ENCODE measurements around the gene COG1.

Gene COG1

DNA sequence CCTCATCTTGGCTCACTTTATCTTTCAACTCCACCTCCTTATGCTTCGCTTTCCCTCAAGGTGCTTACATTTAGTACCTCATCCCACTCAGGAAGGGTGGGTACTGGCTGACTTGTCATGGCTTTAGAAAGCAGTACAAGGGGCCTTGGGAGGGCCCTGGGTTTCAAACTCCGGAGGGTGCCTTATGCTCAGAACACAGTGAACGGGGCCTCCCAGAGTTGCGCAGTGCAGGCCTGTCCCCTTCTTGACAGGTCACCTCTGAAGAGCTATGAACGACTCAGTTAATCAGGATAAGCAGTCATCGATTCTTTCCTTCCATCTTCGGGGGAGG, 6.0 kb downstream of the COG1 start:
- no peak for DNase-seq (ENCODE audit: low read depth)

DNA sequence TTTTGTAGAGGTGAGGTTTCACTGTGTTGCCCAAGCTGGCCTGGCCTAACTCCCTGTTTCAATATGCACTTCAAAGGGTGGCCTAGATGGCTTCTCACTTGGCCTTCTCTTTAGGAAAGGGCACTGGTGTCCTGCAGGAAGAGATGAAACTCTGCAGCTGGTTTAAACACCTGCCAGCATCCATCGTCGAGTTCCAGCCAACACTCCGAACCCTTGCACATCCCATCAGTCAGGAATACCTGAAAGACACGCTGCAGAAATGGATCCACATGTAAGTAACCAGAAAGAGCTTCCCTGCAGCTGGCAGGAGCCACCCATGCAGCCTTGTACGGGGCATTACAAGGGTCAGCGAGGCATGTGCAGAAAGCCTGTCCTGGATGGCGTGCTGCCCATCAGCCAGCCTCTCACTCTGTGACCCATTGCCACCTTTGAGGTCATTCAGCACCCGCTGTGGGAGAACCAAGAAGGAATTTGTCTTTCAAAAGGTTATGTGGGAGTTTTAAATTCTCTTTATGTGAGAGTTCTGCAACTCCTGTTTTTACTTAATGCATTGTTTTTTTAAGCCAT, 7.0 kb downstream of the COG1 start:
- no peak for DNase-seq (ENCODE audit: low read depth)

DNA sequence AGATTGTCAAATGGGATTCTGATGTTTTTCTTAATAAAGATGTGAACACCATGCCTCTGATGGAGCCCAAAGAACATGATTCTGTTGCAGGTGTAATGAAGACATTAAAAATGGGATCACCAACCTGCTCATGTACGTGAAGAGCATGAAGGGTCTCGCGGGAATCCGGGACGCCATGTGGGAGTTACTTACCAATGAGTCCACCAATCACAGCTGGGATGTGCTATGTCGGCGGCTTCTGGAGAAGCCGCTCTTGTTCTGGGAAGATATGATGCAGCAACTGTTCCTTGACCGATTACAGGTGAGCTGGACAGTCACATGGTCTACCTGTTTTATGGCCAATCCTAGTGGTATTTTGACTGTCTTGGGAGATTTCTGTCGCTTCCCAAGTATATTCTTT, 7.6 kb downstream of the COG1 start:
- DNase-seq (ENCODE audit: low read depth) = no peak

DNA sequence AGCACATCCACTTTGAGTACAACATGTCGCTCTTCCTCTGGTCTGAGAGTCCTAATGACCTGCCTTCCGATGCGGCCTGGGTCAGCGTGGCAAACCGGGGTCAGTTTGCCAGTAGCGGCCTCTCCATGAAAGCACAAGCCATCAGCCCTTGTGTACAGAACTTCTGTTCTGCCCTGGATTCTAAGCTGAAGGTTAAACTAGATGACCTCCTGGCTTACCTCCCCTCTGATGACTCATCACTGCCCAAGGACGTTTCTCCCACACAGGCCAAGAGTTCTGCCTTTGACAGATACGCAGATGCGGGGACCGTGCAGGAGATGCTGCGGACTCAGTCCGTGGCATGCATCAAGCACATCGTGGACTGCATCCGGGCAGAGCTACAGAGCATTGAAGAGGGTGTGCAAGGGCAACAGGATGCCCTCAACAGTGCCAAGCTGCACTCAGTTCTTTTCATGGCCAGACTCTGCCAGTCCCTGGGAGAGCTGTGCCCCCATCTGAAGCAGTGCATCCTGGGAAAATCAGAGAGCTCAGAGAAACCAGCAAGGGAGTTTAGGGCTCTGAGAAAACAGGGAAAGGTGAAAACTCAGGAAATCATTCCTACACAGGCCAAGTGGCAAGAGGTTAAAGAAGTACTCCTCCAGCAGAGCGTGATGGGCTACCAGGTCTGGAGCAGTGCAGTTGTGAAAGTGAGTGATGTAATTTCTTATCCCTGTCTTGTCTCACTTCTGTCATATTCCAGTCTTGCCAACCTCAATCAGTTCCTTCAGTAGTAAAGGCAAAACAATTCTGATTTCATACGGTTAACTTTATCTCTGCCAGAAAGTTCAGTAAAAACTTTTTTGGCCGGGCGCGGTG, 8.6 kb downstream of the COG1 start:
- DNase-seq (ENCODE audit: low read depth) = peak; percentile 71

DNA sequence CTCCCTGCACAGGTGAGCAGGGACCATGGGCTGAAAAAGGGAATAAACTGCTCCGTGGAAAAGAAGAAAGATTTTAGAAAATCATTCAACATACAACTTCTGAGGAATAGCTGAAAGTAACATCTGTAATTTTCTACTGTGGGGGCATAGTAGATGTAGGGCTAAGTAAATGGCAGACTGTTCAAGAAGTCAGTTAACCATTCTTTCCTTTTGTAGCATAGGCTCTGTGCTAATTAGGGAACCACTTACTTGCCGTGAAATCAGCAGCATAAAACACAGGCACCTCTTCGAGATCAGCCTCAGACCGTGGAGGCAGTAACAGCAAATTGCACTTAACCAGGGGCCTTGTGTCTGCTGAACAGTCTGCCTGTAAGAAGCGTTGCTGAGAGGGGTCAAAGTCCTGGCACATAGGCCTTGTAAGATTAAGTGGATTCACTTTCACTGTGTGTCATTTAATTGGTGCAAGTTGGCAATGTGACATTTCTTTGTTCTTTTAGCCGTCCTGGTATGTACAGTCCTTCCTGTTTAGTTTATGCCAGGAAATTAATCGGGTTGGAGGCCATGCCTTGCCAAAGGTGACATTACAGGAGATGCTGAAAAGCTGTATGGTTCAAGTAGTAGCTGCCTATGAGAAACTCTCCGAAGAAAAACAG, 10.4 kb downstream of the COG1 start:
- no peak for DNase-seq (ENCODE audit: low read depth)

DNA sequence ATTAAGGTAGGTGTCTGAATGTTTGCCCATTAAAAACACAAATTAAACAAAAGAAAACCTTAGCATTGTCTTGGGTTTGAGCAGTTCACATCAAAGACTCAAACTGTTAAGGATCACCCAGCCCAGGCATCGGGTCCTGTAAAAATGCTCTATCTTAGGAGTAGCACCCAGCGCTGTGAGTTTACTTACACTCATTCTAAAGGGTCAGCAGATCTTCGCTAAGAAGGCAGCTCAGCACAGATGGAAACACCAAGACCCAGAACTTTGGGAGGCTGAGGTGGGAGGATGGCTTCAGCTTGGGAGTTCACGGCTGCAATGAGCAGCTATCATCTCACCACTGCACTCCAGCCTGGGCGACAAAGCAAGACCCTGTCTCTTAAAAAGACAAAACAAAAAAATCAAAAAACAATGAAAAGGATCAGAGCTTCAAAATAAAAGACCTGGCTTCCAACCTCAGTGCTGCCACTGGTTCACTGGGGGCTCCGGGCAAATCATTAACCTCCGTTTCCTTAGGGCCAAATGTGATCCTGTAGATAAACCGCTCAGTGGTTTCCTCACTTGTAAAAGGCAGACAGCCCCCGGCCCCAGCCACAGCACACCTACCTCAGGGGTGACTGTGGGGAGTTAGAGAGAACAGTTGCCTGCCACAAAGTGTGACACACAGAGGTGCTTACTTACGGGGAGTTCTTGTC, 11.1 kb downstream of the COG1 start:
- DNase-seq (ENCODE audit: low read depth) = no peak

DNA sequence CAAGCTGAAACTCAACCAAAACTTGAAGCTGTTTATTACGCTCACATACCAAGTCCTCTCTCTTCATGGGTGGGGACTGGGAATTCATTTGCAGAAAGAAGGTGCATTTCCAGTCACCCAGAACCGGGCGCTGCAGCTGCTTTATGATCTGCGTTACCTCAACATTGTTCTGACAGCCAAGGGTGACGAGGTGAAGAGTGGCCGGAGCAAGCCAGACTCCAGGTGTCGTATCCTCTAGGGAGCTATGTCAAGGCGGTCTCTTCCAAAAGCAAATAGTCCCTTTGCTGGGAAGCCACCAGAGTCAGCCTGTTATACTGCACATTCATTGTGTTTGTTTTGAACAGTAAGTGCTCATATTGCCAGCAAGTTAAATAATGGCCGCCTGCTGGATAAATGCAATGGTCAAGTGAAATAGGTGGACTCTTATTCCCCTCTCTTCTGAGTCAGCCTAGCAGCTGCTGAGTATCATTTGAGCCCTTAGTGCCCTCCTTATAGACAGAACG, 12.7 kb downstream of the COG1 start:
- DNase-seq (ENCODE audit: low read depth) = no peak

DNA sequence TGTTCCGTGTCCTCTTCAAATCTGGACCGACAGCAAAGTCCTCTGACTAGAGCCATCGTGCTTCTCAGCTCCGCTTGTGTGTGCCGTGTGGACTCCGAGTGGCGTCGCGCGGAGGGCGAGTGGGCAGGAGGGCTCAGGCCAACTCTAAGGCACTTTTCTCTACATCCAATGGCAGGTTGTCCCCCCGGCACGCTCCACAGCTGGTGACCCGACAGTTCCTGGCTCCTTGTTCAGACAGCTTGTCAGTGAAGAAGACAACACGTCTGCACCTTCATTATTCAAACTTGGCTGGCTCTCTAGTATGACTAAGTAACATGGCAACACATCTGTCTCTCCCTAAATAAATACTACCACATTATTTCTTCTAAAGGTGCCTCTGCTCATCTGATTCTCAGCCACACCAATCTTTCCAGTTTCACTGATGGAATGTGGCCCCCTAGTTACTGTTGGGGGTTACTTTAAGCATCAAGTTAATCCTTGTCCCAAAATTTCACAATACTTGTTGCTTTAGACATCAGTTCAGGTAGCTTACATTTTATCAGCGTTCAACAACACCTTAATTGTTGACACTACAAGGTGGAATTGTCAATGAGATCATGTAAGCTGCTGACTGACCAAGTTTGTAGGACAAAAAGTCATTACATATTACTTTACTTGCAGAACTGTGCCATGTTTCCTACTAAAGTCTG, 15.4 kb downstream of the COG1 start:
- no peak for DNase-seq (ENCODE audit: low read depth)

DNA sequence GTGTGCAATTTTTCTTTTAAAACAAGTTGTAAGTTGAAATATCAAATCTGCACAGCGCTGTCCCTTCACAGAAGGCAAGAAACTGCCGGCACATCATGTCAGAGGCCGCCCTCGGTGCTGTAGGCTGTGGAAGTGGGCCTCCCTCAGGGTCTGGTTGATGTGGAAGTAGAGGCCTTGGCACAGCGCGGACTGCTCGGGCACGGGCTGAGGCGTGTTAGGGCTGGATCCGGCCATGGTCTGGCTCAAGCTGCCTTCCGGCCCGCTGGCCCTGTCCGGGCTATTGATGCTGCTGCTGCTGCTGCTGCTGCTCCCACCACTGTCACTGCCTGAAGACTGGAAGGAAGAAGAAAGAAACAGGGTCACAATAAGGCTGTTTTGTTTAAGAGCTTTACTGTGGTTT, 16.6 kb downstream of the COG1 start:
- no peak for DNase-seq (ENCODE audit: low read depth)

DNA sequence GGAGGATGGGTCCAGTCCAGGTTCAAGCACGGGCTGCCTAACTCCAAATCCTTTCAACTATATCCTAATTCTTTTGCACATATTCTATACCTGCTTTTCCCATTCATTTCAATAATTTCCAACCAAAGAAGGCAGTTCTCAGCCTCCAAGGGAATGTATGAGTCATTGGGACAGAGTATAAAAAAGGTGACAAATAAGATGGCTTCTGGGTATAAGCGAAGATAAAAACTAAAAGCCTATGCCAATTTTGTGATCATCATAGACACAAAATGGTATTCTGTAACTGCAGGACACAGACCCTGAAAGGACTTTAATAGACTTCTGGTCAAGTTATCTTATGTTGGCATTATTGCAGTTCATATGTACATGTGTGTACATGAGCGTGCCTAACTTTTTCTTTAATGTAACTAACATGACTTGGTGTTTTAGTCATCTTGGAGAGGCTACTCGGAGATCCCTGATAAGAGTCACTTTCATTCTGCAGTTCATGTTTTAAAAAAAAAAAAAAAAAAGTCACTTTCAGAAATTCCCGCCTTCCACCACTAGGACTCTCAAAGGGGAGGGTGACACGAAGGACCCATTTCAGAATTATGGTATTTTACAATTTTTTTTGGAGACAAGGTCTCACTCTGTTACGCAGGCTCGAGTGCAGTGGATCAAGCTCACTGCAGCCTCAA, 17.3 kb downstream of the COG1 start:
- DNase-seq (ENCODE audit: low read depth) = peak; percentile 14

DNA sequence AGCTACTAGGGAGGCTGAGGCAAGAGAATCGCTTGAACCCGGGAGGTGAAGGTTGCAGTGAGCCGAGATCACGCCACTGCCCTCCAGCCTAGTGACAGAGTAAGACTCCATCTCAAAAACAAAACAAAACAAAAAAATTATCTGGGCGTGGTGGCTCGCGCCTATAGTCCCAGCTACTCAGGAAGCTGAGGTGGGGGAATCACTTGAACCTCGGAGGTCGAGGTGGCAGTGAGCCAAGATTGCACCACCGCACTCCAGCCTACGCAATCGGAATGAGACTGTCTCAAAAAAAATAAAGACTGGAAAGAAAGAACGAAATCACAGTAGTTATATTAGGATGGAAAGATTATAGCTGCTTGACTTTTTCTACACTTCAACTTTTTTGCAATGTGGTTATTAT, 18.9 kb downstream of the COG1 start:
- no peak for DNase-seq (ENCODE audit: low read depth)

DNA sequence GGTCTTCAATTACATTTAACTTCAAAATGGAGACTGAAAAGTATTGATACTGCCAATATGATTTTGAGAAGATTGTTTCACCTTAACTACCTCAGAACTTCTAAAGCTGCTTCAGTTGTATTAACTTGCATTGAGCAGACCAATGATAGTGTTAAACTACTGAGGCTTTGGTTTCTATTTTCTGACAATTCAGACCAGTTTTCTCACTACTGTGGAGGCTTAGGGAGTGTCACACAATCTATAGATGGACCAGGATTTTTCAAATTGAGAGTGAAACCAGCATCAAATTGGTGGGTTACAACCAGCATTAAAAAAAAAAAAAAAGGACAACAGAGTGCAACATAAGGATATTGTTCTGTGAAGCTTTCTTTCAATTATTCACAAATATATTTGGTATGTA, 21.2 kb downstream of the COG1 start:
- no peak for DNase-seq (ENCODE audit: low read depth)

DNA sequence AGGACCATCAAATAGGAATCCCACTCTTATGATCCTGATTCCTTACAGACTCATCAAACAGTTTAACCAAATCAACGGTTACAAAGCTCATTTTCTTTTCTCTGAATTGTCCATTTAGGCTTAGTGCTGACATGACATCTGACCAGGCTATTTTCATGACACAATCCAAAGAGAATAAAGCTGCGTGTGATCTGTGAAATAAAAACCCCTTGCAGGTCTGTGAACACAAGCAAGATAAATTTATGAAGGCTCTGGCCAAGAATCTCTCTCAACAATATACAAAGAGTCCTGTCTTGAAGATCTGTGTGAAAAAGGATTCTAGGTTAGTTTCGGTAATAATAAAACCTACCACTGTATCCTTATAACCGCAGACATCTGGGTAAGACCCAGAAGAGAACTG, 22.0 kb downstream of the COG1 start:
- no peak for DNase-seq (ENCODE audit: low read depth)

DNA sequence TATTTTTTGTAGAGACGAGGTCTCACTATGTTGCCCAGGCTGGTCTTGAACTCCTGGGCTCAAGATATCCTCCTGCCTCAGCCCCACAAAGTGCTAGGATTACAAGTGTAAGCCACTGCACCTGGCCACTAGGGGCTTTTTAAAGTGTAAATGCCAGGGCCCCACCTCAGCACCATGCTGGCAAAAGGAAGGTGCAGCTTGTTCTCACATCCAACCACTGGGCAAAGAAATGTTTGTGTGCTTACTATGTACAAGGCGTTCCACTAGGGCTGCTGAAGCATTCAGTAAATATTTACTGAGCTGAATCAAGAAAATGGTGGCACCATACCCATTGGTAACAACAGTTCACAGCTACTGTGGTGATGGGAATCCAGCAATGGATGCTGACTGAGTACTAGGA, 22.6 kb downstream of the COG1 start:
- DNase-seq (ENCODE audit: low read depth) = no peak

DNA sequence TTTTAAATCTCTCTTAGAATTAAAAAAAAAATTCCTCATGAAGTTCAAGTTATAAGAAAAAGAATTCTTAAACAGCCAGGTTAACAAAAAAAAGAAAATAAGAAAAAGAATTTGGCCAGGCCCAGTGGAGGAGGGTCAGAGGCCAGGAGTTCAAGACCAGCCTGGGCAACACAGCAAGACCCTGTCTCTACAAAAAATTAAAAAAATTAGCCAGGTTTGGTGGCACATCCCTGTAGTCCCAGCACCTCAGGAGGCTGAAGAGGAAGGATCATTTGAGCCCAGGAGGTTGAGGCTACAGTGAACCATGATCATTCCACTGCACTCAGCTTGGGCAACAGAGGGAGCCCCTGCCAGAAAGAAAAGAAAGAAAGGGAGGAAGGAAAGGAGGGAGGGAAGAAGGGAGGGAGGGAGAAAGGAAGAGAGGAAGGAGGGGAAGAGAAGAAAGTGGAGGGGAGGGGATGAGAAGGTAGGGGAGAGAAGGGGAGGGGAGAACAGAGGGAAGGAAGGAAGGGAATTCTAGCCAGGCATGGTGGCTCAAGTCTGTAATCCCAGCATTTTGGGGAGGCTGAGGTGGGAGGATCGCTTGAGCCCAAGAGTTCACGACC, 30.9 kb downstream of the COG1 start:
- DNase-seq (ENCODE audit: low read depth) = no peak

DNA sequence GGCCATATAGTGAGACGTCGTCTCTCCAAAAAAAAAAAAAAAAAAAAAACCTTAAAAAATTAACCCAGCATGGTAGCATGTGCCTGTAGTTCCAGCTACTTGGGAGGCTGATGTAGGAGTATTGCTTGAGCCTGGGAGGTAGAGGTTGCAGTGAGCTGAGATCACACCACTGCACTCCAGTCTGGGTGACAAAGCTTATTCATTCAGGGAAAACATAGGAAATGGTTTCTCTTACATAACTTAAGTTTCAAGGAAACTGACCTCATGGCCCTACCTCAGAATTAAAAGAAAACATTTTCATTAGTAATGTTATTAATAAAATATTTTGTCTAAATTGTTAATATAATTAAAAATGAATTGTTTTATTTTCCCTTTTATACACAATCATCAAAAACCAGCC, 31.4 kb downstream of the COG1 start:
- DNase-seq (ENCODE audit: low read depth) = peak; percentile 11

DNA sequence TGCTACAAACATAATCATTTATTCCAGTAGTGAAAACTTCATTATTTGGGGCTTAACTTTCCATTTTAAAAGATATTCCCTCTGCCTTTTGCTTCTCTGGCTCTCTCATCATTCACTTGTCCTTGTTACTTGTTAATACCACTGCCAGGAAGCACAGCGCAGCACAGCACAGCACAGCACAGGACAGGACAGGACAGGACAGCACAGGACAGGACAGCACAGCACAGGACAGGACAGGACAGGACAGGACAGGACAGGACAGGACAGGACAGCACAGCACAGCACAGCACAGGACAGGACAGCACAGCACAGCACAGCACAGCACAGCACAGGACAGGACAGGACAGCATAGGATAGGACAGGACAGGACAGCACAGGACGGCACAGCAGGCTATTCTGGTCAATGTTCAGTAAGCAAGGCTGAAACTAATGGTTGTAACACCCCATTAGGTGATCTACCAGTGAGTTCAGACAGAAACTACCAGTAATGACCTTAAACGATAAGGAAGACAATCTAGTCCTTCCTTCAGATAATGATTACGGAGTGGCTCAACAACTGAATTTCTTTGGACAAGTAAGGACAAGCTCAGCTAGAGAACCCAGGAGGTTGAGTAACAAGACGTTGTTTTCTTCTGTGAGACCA, 31.9 kb downstream of the COG1 start:
- no peak for DNase-seq (ENCODE audit: low read depth)

DNA sequence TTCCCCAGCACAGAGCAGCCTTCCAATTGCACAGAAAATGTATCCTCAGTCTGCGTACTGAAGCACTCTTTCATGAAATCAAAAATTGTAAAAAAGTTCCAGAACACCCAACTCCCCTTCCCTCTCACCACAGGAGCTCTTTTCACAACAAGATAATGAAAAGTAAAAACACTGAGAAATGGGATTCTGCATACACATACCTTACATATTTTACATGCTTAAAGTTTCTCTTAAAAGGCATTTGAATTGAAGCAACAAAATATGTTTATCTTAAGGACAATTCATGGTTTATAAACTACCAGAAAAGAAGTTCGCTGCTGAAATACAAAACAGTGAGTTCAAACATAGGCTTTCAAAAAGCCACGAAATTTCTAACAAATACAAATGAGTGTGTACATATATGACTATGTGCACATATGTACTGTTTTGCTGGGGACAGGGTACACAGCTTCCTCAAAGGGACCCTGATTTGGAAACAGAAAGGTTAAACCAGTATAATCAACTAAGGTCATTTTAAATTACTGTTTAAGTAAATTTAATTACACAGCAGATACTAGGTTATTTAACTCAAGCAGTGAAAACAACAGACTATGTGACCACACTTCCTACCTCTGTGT, 33.8 kb downstream of the COG1 start:
- peak; percentile 21 for DNase-seq (ENCODE audit: low read depth)

DNA sequence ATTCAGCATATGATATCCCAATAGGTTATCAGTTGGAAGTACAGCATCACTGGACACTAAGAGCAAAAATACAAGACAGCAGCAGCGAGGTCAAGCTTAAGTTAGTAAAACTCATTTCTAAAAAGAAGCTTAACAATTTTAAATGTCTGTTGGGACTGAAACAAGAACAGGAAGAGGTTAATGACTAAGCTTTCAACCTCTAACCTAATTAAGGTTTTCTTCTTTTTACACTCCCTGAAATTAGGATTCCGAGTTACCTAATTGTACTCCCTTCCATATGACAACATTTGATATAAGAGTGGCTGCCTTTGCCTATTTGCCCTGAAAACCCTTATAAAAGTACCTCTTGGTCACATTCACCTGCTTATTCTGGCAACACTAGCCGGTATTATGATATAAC, 34.5 kb downstream of the COG1 start:
- DNase-seq (ENCODE audit: low read depth) = no peak

DNA sequence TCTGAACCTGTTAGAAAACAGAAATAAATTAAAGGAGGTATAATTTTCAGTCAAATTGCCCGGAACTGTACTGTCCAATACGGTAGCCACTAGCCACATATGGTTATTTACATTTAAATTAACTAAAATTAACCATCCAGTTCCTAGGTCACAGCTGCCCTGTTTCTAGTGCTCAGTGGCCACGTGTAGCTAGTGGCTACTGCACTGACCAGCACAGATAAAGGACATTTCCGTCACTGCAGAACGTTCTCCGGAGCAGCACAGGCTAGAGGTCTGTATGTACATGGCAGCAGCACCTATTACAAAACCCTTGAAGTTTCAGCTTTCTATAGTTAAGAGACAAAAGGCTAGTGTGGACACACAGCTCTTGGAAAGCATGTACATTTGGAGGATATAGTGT, 35.1 kb downstream of the COG1 start:
- DNase-seq (ENCODE audit: low read depth) = no peak
